Measurements from ENCODE around the gene CDKN1C. TPM values are rescaled to one million over a fixed set of nuclear protein-coding genes. Genes with fewer than 3 reads are reported as not detected.

CDKN1C gene
- total and polyA plus RNA-seq, 4 donors = 2.6 to 10.2 (median 3.5) TPM

GRCh38 chr11:2913776-2914175, 28.2 kb upstream of the CDKN1C start:
- no peak overlapping the region for H3K27ac ChIP-seq (ENCODE audit: low read depth in 1 of 2, low read length in 2 of 2)
- TF ChIP-seq HNF4G (IDR thresholded peaks at IDR 0.05) = no peak
- H3K4me3 ChIP-seq (ENCODE audit: low read depth in 1 of 3, low read length in 3 of 3) = no peak overlapping the region
- H3K9me3 ChIP-seq (ENCODE audit: control insufficient read depth in 4 of 4, low read length in 3 of 4) = no peaks in the 10 kb centered on the region
- WGBS = 76% methylated on average over 9 of the region's 9 CpGs
- H3K4me1 ChIP-seq (ENCODE audit: control insufficient read depth in 4 of 4, insufficient read depth in 4 of 4, low read length in 3 of 4) = no peaks in the 10 kb centered on the region
- no peak for DNase-seq (ENCODE audit: low spot score)
- H3K27me3 ChIP-seq (ENCODE audit: control insufficient read depth in 4 of 4, insufficient read depth in 4 of 4, low read length in 3 of 4) = no peaks in the 10 kb centered on the region
- H3K36me3 ChIP-seq (ENCODE audit: control insufficient read depth in 4 of 4, insufficient read depth in 3 of 4, low read depth in 1 of 4, low read length in 3 of 4) = peaks cover 0 to 2% (median 0%) of the 10 kb centered on the region in 4 donors
- H3K9ac ChIP-seq (ENCODE audit: low read depth in 1 of 2, low read length in 2 of 2) = no peak overlapping the region

- Histone ChIP-seq H3K36me3 (ENCODE audit: control insufficient read depth in 4 of 4, insufficient read depth in 3 of 4, low read depth in 1 of 4, low read length in 3 of 4) (peaks cover 0 to 2% (median 0%) of the 10 kb centered on the region in 4 donors), H3K27me3 (ENCODE audit: control insufficient read depth in 4 of 4, insufficient read depth in 4 of 4, low read length in 3 of 4) (no peaks in the 10 kb centered on the region), H3K9ac (ENCODE audit: low read depth in 1 of 2, low read length in 2 of 2) (no peak overlapping the region), H3K27ac (ENCODE audit: low read depth in 1 of 2, low read length in 2 of 2) (no peak overlapping the region), H3K4me1 (ENCODE audit: control insufficient read depth in 4 of 4, insufficient read depth in 4 of 4, low read length in 3 of 4) (no peaks in the 10 kb centered on the region), H3K9me3 (ENCODE audit: control insufficient read depth in 4 of 4, low read length in 3 of 4) (no peaks in the 10 kb centered on the region), H3K4me3 (ENCODE audit: low read depth in 1 of 3, low read length in 3 of 3) (no peak overlapping the region)
- no peak for DNase-seq (ENCODE audit: low spot score)
- no peak for TF ChIP-seq NR2F2 (IDR thresholded peaks at IDR 0.05)
- no peak for TF ChIP-seq REST (IDR thresholded peaks at IDR 0.05)
- no peak for TF ChIP-seq MAX (IDR thresholded peaks at IDR 0.05)
- TF ChIP-seq ATF3 (IDR thresholded peaks at IDR 0.05) = no peak
- no peak for TF ChIP-seq SP1 (IDR thresholded peaks at IDR 0.05)
- TF ChIP-seq HNF4A (conservative IDR thresholded peaks at IDR 0.05) = no peak
- no peak for TF ChIP-seq YY1 (IDR thresholded peaks at IDR 0.05)
- TF ChIP-seq JUND (IDR thresholded peaks at IDR 0.05) = no peak
- TF ChIP-seq RAD21 (IDR thresholded peaks at IDR 0.05) = no peak
- TF ChIP-seq CTCF (IDR thresholded peaks at IDR 0.05; ENCODE audit: low read depth, low read length, missing input control) = no peak
- no peak for TF ChIP-seq FOXA2 (IDR thresholded peaks at IDR 0.05)
- no peak for TF ChIP-seq GABPA (IDR thresholded peaks at IDR 0.05 in 1 of 2, conservative IDR thresholded peaks at IDR 0.05 in 1 of 2)
- no peak for TF ChIP-seq ZBTB33 (IDR thresholded peaks at IDR 0.05)
- no peak for TF ChIP-seq FOXA1 (IDR thresholded peaks at IDR 0.05)
- TF ChIP-seq HNF4G (IDR thresholded peaks at IDR 0.05) = no peak
- no peak for TF ChIP-seq TAF1 (conservative IDR thresholded peaks at IDR 0.05)
- TF ChIP-seq EGR1 (IDR thresholded peaks at IDR 0.05; ENCODE audit: low read depth in 2 of 2) = no peak
- TF ChIP-seq RXRA (IDR thresholded peaks at IDR 0.05) = no peak
- 86% methylated on average over 13 of the region's 13 CpGs for WGBS
Observed at GRCh38 chr11:2913019-2913431, 27.4 kb upstream of the CDKN1C start.

All from liver (tissue), 9 donors.